ENCODE data around the gene APEH. TPM values are rescaled to one million over a fixed set of nuclear protein-coding genes. Genes with fewer than 3 reads are reported as not detected.

Gene APEH
- total RNA-seq, 1 experiment from 2014 or later: 236 TPM

DNA sequence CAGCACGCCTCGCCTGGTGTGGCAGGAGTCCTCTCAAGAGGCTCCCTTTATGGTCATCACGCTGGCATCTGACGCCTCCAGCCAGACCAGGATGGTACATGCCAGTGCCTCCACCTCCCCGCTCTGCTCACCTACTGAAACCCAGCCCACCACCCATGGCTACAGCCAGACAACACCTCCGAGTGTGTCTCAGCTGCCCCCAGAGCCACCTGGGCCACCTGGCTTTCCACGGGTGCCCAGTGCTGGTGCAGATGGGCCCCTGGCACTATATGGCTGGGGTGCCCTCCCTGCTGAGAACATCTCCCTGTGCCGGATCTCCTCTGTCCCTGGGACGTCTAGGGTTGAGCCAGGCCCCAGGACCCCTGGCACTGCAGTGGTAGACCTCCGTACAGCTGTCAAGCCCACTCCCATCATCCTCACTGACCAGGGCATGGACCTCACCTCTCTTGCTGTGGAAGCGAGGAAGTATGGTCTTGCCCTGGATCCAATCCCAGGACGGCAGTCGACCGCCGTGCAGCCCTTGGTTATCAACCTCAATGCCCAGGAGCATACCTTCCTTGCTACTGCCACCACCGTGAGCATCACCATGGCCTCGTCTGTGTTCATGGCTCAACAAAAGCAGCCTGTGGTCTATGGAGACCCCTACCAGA is 19.9 kb upstream of the APEH start:
- Histone ChIP-seq H2AFZ (ENCODE audit: low read length) (no peak overlapping the region), H3K36me3 (ENCODE audit: low read depth, low read length) (no peaks in the 10 kb centered on the region), H3K4me3 (ENCODE audit: low read length) (no peak overlapping the region), H3K79me2 (ENCODE audit: low read length) (no peaks in the 10 kb centered on the region), H3K27me3 (ENCODE audit: low read length) (no peaks in the 10 kb centered on the region), H3F3A (ENCODE audit: low read length, unreplicated experiment) (no peaks in the 10 kb centered on the region), H4K20me1 (ENCODE audit: low read length) (no peaks in the 10 kb centered on the region), H3K27ac (ENCODE audit: low read length) (no peak overlapping the region), H3K9me3 (ENCODE audit: low read length) (no peaks in the 10 kb centered on the region), H3K4me1 (ENCODE audit: insufficient read depth, low read length) (no peaks in the 10 kb centered on the region), H3K9me2 (replicated peaks; ENCODE audit: low read length) (no peaks in the 10 kb centered on the region), H3K9ac (ENCODE audit: low read length) (no peak overlapping the region), H3K4me2 (ENCODE audit: low read length) (no peak overlapping the region)
- TF ChIP-seq, protein P1, sequence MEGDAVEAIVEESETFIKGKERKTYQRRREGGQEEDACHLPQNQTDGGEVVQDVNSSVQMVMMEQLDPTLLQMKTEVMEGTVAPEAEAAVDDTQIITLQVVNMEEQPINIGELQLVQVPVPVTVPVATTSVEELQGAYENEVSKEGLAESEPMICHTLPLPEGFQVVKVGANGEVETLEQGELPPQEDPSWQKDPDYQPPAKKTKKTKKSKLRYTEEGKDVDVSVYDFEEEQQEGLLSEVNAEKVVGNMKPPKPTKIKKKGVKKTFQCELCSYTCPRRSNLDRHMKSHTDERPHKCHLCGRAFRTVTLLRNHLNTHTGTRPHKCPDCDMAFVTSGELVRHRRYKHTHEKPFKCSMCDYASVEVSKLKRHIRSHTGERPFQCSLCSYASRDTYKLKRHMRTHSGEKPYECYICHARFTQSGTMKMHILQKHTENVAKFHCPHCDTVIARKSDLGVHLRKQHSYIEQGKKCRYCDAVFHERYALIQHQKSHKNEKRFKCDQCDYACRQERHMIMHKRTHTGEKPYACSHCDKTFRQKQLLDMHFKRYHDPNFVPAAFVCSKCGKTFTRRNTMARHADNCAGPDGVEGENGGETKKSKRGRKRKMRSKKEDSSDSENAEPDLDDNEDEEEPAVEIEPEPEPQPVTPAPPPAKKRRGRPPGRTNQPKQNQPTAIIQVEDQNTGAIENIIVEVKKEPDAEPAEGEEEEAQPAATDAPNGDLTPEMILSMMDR (conservative IDR thresholded peaks at IDR 0.05; ENCODE audit: low read depth, low read length): no peak
- TF ChIP-seq EZH2phosphoT487 (IDR thresholded peaks at IDR 0.05; ENCODE audit: borderline replicate concordance, low read length): no peak
- TF ChIP-seq EZH2 (IDR thresholded peaks at IDR 0.05; ENCODE audit: low read length, unreplicated experiment): no peak
- DNase-seq: no peak
- ChIA-PET CTCF (no interaction called here), POLR2A (ENCODE audit: unreplicated experiment) (no interaction called here)
- BruUV-seq (replicated peaks): no TSS peak
- ATAC-seq: no peak
- intact Hi-C loops (cut with micrococcal nuclease): no loop called here

DNA sequence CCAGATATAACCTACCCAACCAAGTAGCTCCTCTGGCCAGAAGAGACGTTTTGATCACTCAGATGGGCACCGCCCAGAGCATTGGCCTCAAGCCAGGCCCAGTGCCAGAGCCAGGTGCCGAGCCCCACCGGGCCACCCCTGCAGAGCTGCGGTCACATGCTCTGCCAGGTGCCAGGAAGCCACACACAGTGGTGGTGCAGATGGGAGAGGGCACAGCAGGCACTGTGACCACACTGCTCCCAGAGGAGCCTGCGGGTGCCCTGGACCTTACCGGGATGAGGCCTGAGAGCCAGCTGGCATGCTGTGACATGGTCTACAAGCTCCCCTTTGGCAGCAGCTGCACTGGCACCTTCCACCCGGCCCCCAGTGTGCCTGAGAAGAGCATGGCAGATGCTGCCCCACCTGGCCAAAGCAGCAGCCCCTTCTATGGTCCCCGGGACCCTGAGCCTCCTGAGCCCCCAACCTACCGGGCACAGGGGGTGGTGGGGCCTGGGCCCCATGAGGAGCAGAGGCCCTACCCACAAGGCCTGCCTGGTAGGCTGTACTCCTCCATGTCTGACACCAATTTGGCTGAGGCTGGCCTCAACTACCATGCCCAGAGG is 19.1 kb upstream of the APEH start:
- ChIA-PET POLR2A (ENCODE audit: unreplicated experiment) (no interaction called here), CTCF (interaction anchor here (0.5 kb wide), 1 partner anchor 14 kb away, joined by 6 read pairs; no protein-coding TSS in a partner anchor)
- Histone ChIP-seq H4K20me1 (ENCODE audit: low read length) (no peaks in the 10 kb centered on the region), H3K4me3 (ENCODE audit: low read length) (no peak overlapping the region), H3K27me3 (ENCODE audit: low read length) (no peaks in the 10 kb centered on the region), H3F3A (ENCODE audit: low read length, unreplicated experiment) (no peaks in the 10 kb centered on the region), H3K9me2 (replicated peaks; ENCODE audit: low read length) (no peaks in the 10 kb centered on the region), H3K9me3 (ENCODE audit: low read length) (no peaks in the 10 kb centered on the region), H2AFZ (ENCODE audit: low read length) (no peak overlapping the region), H3K4me1 (ENCODE audit: insufficient read depth, low read length) (no peaks in the 10 kb centered on the region), H3K9ac (ENCODE audit: low read length) (no peak overlapping the region), H3K79me2 (ENCODE audit: low read length) (no peaks in the 10 kb centered on the region), H3K4me2 (ENCODE audit: low read length) (no peak overlapping the region), H3K27ac (ENCODE audit: low read length) (no peak overlapping the region), H3K36me3 (ENCODE audit: low read depth, low read length) (no peaks in the 10 kb centered on the region)
- ATAC-seq: no peak
- no TSS peak for BruUV-seq (replicated peaks)
- no peak for DNase-seq
- TF ChIP-seq, protein P1 (conservative IDR thresholded peaks at IDR 0.05; ENCODE audit: low read depth, low read length): no peak
- no peak for TF ChIP-seq EZH2 (IDR thresholded peaks at IDR 0.05; ENCODE audit: low read length, unreplicated experiment)
- no peak for TF ChIP-seq EZH2phosphoT487 (IDR thresholded peaks at IDR 0.05; ENCODE audit: borderline replicate concordance, low read length)
- intact Hi-C loops (cut with micrococcal nuclease): no loop called here

DNA sequence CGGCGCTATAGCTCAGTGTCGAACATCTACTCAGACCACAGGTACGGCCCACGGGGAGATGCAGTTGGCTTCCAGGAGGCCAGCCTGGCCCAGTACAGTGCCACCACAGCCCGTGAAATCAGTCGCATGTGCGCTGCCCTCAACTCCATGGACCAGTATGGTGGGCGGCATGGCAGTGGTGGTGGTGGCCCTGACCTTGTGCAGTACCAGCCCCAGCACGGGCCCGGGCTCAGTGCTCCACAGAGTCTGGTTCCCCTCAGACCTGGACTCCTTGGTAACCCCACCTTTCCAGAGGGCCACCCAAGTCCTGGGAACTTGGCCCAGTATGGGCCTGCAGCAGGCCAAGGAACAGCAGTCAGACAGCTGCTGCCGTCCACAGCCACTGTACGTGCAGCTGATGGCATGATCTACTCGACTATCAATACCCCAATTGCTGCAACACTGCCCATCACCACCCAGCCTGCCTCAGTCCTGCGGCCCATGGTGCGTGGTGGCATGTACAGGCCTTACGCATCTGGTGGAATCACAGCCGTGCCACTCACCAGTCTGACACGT is 18.3 kb upstream of the APEH start:
- BruUV-seq (replicated peaks): no TSS peak
- H3K79me2 ChIP-seq (ENCODE audit: low read length): no peaks in the 10 kb centered on the region
- no peak overlapping the region for H3K9ac ChIP-seq (ENCODE audit: low read length)
- DNase-seq: no peak
- H3K9me3 ChIP-seq (ENCODE audit: low read length): no peaks in the 10 kb centered on the region
- no peaks in the 10 kb centered on the region for H4K20me1 ChIP-seq (ENCODE audit: low read length)
- H3K9me2 ChIP-seq (replicated peaks; ENCODE audit: low read length): no peaks in the 10 kb centered on the region
- no peak overlapping the region for H2AFZ ChIP-seq (ENCODE audit: low read length)
- no peaks in the 10 kb centered on the region for H3K4me1 ChIP-seq (ENCODE audit: insufficient read depth, low read length)
- H3K36me3 ChIP-seq (ENCODE audit: low read depth, low read length): no peaks in the 10 kb centered on the region
- POLR2A ChIA-PET (ENCODE audit: unreplicated experiment): no interaction called here
- intact Hi-C loops (cut with micrococcal nuclease): no loop called here
- no peak overlapping the region for H3K27ac ChIP-seq (ENCODE audit: low read length)
- CTCF ChIA-PET: interaction anchor here (0.5 kb wide), 1 partner anchor 14 kb away, joined by 6 read pairs; no protein-coding TSS in a partner anchor
- no peaks in the 10 kb centered on the region for H3F3A ChIP-seq (ENCODE audit: low read length, unreplicated experiment)
- H3K4me3 ChIP-seq (ENCODE audit: low read length): no peak overlapping the region
- TF ChIP-seq EZH2 (IDR thresholded peaks at IDR 0.05; ENCODE audit: low read length, unreplicated experiment): no peak
- TF ChIP-seq, protein P1 (conservative IDR thresholded peaks at IDR 0.05; ENCODE audit: low read depth, low read length): no peak
- TF ChIP-seq EZH2phosphoT487 (IDR thresholded peaks at IDR 0.05; ENCODE audit: borderline replicate concordance, low read length): no peak
- H3K4me2 ChIP-seq (ENCODE audit: low read length): no peak overlapping the region
- no peaks in the 10 kb centered on the region for H3K27me3 ChIP-seq (ENCODE audit: low read length)
- no peak for ATAC-seq
